T-helper 17 cell (primary cell): Measurements from ENCODE around the gene IPO11. TPM values are rescaled to one million over a fixed set of nuclear protein-coding genes. Genes with fewer than 3 reads are reported as not detected.
"Not testable (repeated sequence)": the region's sequence is repeated elsewhere in the genome, so short reads cannot be mapped to it uniquely, and the experiment has no call there.

Experiments
- ATAC-seq: fragments of 150-1000 bp; cut with Tn5 transposase; 2 replicates; pipeline ENCODE4 v1.10.0; 2021; ENCODE audit warnings: mild to moderate bottlenecking, moderate library complexity
- DNase-seq, 3 donors: peaks; one replicate each; pipeline versions ENCODE4 v3.0.0 to v3.0.0-alpha.2; 2020 to 2021
- H3K9me3 ChIP-seq: one replicate; pipeline ENCODE4 v1.7.0; 2013; ENCODE audit warnings: low read length, mild to moderate bottlenecking; ENCODE audit not compliant: control insufficient read depth, poor library complexity, severe bottlenecking
- H3K27ac Mint-ChIP-seq: one replicate; pipeline ENCODE4 v1.8.0; 2022; ENCODE audit warnings: mild to moderate bottlenecking, moderate library complexity, mixed read lengths
- H3K27me3 Mint-ChIP-seq: one replicate; pipeline ENCODE4 v1.8.0; 2022; ENCODE audit warnings: mixed read lengths
- H3K36me3 Mint-ChIP-seq: one replicate; pipeline ENCODE4 v1.8.0; 2022; ENCODE audit warnings: low read depth, mixed read lengths
- H3K4me1 Mint-ChIP-seq: one replicate; pipeline ENCODE4 v1.8.0; 2022; ENCODE audit warnings: mild to moderate bottlenecking, mixed read lengths
- H3K4me3 Mint-ChIP-seq: one replicate; pipeline ENCODE4 v1.8.0; 2022; ENCODE audit warnings: mild to moderate bottlenecking, moderate library complexity, mixed read lengths
- total RNA-seq, 4 donors: library from RNA in 2 of 4; stranded (reverse) in 2 of 4; gene quantifications; one replicate each; pipeline ENCODE4 v1.2.3 and lab custom pipeline; 2022 to 2026

The IPO11 gene
- total RNA-seq, 2 donors from 2014 or later = 17.9 to 18.3 TPM

DNA sequence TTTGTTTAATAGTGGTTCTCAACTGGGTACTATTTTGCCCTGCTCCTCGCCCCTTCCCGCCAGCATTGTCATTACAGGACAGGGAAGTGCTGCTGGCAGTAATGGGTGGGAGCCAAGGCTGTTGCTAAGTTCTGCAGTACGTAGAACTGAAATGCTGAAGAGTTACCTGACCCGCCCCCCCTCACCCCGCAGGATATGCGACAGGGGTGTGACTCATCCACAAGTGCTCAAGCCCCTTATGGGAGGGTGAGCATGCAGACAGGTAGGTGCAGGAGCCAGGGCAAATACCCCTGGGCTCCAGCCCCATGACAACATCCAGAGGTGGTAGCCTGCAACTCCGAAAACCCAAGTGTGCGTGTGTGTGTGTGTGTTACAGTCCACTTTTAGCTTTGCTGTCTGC is 201.8 kb downstream of the IPO11 start:
- no peak for ATAC-seq
- Mint-ChIP-seq H3K4me3 (no peak overlapping the region), H3K27me3 (no peaks in the 10 kb centered on the region), H3K36me3 (no peaks in the 10 kb centered on the region), H3K4me1 (peaks cover 9% of the 10 kb centered on the region), H3K27ac (no peak overlapping the region)
- no peaks in the 10 kb centered on the region for H3K9me3 ChIP-seq
- DNase-seq = no peak

GRCh38 chr5:62616615-62617277 is 204.2 kb downstream of the IPO11 start:
- DNase-seq (no peak), ATAC-seq (no peak)
- no peak overlapping the region for H3K27ac Mint-ChIP-seq
- no peaks in the 10 kb centered on the region for H3K27me3 Mint-ChIP-seq
- no peak overlapping the region for H3K4me3 Mint-ChIP-seq
- H3K9me3 ChIP-seq = no peaks in the 10 kb centered on the region
- H3K36me3 Mint-ChIP-seq = no peaks in the 10 kb centered on the region
- peaks cover 12% of the 10 kb centered on the region for H3K4me1 Mint-ChIP-seq

GRCh38 chr5:62617943-62618342 is 205.4 kb downstream of the IPO11 start:
- peaks cover 12% of the 10 kb centered on the region for H3K4me1 Mint-ChIP-seq
- H3K27me3 Mint-ChIP-seq = no peaks in the 10 kb centered on the region
- H3K4me3 Mint-ChIP-seq = no peak overlapping the region
- no peaks in the 10 kb centered on the region for H3K36me3 Mint-ChIP-seq
- no peak overlapping the region for H3K27ac Mint-ChIP-seq
- no peaks in the 10 kb centered on the region for H3K9me3 ChIP-seq
- DNase-seq = no peak
- no peak for ATAC-seq

GRCh38 chr5:62620761-62621160 is 208.2 kb downstream of the IPO11 start:
- DNase-seq (no peak), ATAC-seq (no peak)
- H3K4me1 Mint-ChIP-seq = peaks cover 4% of the 10 kb centered on the region
- no peak overlapping the region for H3K27ac Mint-ChIP-seq
- no peaks in the 10 kb centered on the region for H3K36me3 Mint-ChIP-seq
- H3K4me3 Mint-ChIP-seq = no peak overlapping the region
- no peaks in the 10 kb centered on the region for H3K27me3 Mint-ChIP-seq
- no peaks in the 10 kb centered on the region for H3K9me3 ChIP-seq

DNA sequence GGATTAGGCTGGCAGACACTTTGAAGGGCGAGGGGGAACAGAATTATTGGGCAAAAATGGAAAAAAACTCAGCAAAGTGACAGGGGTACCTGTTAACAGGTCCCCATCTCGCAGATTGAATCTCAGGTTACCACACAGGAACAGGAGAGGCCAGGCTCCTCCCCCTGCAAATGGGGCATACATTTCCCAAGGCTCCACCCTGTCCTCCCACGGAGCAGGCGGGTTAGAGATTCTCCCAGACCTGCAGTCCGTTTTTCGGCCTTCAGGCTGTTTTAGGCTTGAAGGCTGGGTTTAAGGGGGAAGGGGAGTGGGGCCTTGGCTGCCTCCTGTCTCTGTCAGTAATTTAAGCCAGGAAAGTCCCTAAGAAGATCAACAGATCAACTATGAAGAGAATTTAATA is 208.7 kb downstream of the IPO11 start:
- no peak for DNase-seq
- Mint-ChIP-seq H3K27me3 (no peaks in the 10 kb centered on the region), H3K4me1 (peaks cover 3% of the 10 kb centered on the region), H3K27ac (peak overlapping the region; percentile 39), H3K36me3 (no peaks in the 10 kb centered on the region), H3K4me3 (no peak overlapping the region)
- H3K9me3 ChIP-seq = no peaks in the 10 kb centered on the region
- no peak for ATAC-seq

- DNase-seq = no peak
- Mint-ChIP-seq H3K4me1 (peaks cover 3% of the 10 kb centered on the region), H3K27ac (peak overlapping the region; percentile 19), H3K4me3 (no peak overlapping the region), H3K36me3 (no peaks in the 10 kb centered on the region), H3K27me3 (no peaks in the 10 kb centered on the region)
- no peaks in the 10 kb centered on the region for H3K9me3 ChIP-seq
- no peak for ATAC-seq
Observed at GRCh38 chr5:62623271-62623670, 210.7 kb downstream of the IPO11 start.

- not testable (repeated sequence) for ATAC-seq, H3K27ac Mint-ChIP-seq, H3K36me3 Mint-ChIP-seq, DNase-seq, H3K9me3 ChIP-seq, H3K27me3 Mint-ChIP-seq, H3K4me1 Mint-ChIP-seq, H3K4me3 Mint-ChIP-seq
Observed at GRCh38 chr5:62624436-62624835, 211.9 kb downstream of the IPO11 start.

- H3K4me1 Mint-ChIP-seq = peaks cover 2% of the 10 kb centered on the region
- H3K4me3 Mint-ChIP-seq = no peak overlapping the region
- no peak for DNase-seq
- no peaks in the 10 kb centered on the region for H3K9me3 ChIP-seq
- H3K36me3 Mint-ChIP-seq = no peaks in the 10 kb centered on the region
- no peak for ATAC-seq
- peak overlapping the region; percentile 56 for H3K27ac Mint-ChIP-seq
- H3K27me3 Mint-ChIP-seq = no peaks in the 10 kb centered on the region
Observed at GRCh38 chr5:62626534-62626933, 214.0 kb downstream of the IPO11 start.

DNA sequence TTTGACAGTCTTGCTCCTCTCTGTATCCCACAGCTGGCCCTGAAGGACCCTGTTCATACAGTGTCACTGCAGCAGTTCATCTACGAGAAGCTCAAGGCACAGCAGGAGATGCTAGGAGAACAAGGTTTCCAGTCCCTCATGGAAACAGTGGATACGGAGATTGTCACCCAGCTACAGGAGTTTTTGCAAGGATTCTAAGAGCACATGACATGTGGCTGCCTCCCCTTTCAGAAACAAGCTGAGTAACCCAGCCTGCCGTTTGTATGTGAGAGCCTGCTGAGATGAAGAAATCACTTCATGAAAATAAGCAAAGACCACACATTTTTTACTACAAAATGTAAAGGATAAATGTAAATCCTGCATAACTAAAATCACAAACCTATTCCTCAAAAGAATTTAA is 214.6 kb downstream of the IPO11 start:
- Mint-ChIP-seq H3K27me3 (no peaks in the 10 kb centered on the region), H3K36me3 (no peaks in the 10 kb centered on the region), H3K27ac (peak overlapping the region; percentile 56), H3K4me3 (no peak overlapping the region), H3K4me1 (peaks cover 2% of the 10 kb centered on the region)
- no peak for DNase-seq
- no peak for ATAC-seq
- no peaks in the 10 kb centered on the region for H3K9me3 ChIP-seq

DNA sequence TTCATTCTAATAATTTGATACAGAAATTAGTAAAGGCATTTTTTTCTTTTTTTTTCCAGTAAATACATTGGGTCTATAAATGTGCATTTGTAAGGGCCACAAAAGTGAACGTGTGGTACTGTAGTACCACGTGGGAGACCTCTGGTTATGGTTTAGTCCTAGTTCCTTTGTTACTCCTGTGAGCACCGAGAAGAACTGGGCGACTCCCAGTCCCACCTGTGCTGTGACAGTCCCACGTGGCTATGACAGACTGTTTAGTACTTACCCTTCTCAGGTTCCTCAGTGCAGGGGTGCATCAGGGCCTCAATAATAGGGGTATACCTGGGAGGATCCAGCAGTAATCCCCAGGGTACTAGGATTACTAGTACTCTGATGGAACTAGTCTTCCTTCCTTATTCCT is 215.3 kb downstream of the IPO11 start:
- ATAC-seq = no peak
- DNase-seq = no peak
- H3K9me3 ChIP-seq = no peaks in the 10 kb centered on the region
- Mint-ChIP-seq H3K27me3 (no peaks in the 10 kb centered on the region), H3K4me1 (peaks cover 2% of the 10 kb centered on the region), H3K4me3 (no peak overlapping the region), H3K27ac (no peak overlapping the region), H3K36me3 (no peaks in the 10 kb centered on the region)

GRCh38 chr5:62631909-62632580 is 219.5 kb downstream of the IPO11 start:
- ATAC-seq (no peak), DNase-seq (no peak)
- Mint-ChIP-seq H3K27ac (no peak overlapping the region), H3K27me3 (no peaks in the 10 kb centered on the region), H3K4me1 (peaks cover 2% of the 10 kb centered on the region), H3K4me3 (no peak overlapping the region), H3K36me3 (no peaks in the 10 kb centered on the region)
- H3K9me3 ChIP-seq = no peaks in the 10 kb centered on the region

DNA sequence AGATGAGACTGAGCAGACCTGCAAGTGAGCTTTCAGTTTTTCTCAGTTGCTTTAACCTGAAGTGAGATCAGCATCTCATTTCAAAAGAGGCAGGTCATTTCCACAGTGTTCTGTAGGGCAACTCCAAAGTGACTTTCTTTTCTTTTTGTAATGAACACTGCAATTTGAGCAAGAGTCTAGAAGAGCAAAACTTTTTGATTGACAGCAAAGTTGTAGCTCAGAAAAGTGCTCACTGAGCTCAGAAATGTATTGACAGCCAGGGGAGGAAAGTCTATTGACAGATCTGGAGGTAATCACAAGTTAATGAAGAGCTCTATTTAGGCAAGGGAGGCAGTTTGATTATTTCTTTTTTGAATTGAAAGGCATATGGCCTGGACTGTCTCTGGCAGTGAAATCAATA is 220.7 kb downstream of the IPO11 start:
- H3K27me3 Mint-ChIP-seq = no peaks in the 10 kb centered on the region
- no peaks in the 10 kb centered on the region for H3K36me3 Mint-ChIP-seq
- peak overlapping the region; percentile 54 for H3K27ac Mint-ChIP-seq
- H3K9me3 ChIP-seq = no peaks in the 10 kb centered on the region
- DNase-seq (no peak), ATAC-seq (no peak)
- H3K4me3 Mint-ChIP-seq = no peak overlapping the region
- peaks cover 2% of the 10 kb centered on the region for H3K4me1 Mint-ChIP-seq

GRCh38 chr5:62640446-62640845 is 227.9 kb downstream of the IPO11 start:
- Mint-ChIP-seq H3K27me3 (no peaks in the 10 kb centered on the region), H3K27ac (no peak overlapping the region), H3K4me3 (no peak overlapping the region), H3K4me1 (peaks cover 3% of the 10 kb centered on the region), H3K36me3 (no peaks in the 10 kb centered on the region)
- ATAC-seq (no peak), DNase-seq (no peak)
- H3K9me3 ChIP-seq = no peaks in the 10 kb centered on the region

DNA sequence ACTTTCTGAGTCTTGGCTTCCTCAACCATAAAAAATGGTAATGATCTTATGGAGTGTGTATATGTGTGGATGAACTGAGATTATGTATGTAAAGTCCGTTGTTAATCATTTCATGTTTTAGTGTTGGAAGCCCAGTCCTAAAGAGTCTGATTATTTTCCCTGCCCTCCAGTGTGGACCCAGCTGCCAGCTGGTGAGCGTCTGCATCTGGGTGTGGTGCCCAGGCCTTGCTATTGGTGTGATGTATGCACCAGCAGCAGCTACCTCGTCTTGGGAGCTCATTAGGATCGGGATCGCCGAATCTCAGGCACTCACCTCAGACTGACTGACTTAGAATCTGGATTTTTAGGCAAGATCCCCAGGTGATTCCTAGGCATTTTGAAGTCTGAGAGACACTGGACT is 229.9 kb downstream of the IPO11 start:
- Mint-ChIP-seq H3K27me3 (no peaks in the 10 kb centered on the region), H3K27ac (no peak overlapping the region), H3K36me3 (no peaks in the 10 kb centered on the region), H3K4me3 (no peak overlapping the region), H3K4me1 (peaks cover 3% of the 10 kb centered on the region)
- no peaks in the 10 kb centered on the region for H3K9me3 ChIP-seq
- ATAC-seq (no peak), DNase-seq (no peak)
